TTC549 (cell line): ENCODE measurements around the gene ZFP36L1.
"Not testable (repeated sequence)": the region's sequence is repeated elsewhere in the genome, so short reads cannot be mapped to it uniquely, and the experiment has no call there.

Source experiments
- FAIRE-seq: peaks from 2 replicates; lab custom pipeline; 2012; peaks lifted over from hg19 to GRCh38; lab: Jason Lieb, UNC

ZFP36L1 gene

GRCh38 chr14:68784226-68784910, 8.5 kb downstream of the ZFP36L1 start:
- FAIRE-seq: no peak

GRCh38 chr14:68783408-68784225, 9.2 kb downstream of the ZFP36L1 start:
- no peak for FAIRE-seq

- no peak for FAIRE-seq
Observed at GRCh38 chr14:68782091-68782981, 10.5 kb downstream of the ZFP36L1 start.

- FAIRE-seq: no peak
Observed at GRCh38 chr14:68781161-68782021, 11.5 kb downstream of the ZFP36L1 start.

- FAIRE-seq: no peak
Observed at GRCh38 chr14:68780358-68781160, 12.3 kb downstream of the ZFP36L1 start.

GRCh38 chr14:68779761-68780323, 13.0 kb downstream of the ZFP36L1 start:
- no peak for FAIRE-seq

GRCh38 chr14:68777644-68778043, 15.2 kb downstream of the ZFP36L1 start:
- no peak for FAIRE-seq

GRCh38 chr14:68775614-68776126, 17.2 kb downstream of the ZFP36L1 start:
- FAIRE-seq: no peak

GRCh38 chr14:68774771-68775613, 17.9 kb downstream of the ZFP36L1 start:
- no peak for FAIRE-seq

GRCh38 chr14:68772761-68773381, 20.0 kb downstream of the ZFP36L1 start:
- FAIRE-seq: no peak

- FAIRE-seq: no peak
Observed at GRCh38 chr14:68771631-68772030, 21.2 kb downstream of the ZFP36L1 start.

- no peak for FAIRE-seq
Observed at GRCh38 chr14:68770553-68771286, 22.1 kb downstream of the ZFP36L1 start.

- no peak for FAIRE-seq
Observed at GRCh38 chr14:68770051-68770450, 22.8 kb downstream of the ZFP36L1 start.

GRCh38 chr14:68768316-68768715, 24.6 kb downstream of the ZFP36L1 start:
- FAIRE-seq: no peak

- no peak for FAIRE-seq
Observed at GRCh38 chr14:68767248-68767645, 25.6 kb downstream of the ZFP36L1 start.

- FAIRE-seq: no peak
Observed at GRCh38 chr14:68766299-68767247, 26.3 kb downstream of the ZFP36L1 start.

- FAIRE-seq: not testable (repeated sequence)
Observed at GRCh38 chr14:68763843-68764242, 29.0 kb downstream of the ZFP36L1 start.
